NCI-H510A treated with DMSO at 0.1 percent for 48 hours (cell line): ENCODE measurements around the gene RBM33.

Experiments used
- DNase-seq: peaks from one replicate; lab custom pipeline; 2025; lab: John Stamatoyannopoulos, UW

The RBM33 gene

DNA sequence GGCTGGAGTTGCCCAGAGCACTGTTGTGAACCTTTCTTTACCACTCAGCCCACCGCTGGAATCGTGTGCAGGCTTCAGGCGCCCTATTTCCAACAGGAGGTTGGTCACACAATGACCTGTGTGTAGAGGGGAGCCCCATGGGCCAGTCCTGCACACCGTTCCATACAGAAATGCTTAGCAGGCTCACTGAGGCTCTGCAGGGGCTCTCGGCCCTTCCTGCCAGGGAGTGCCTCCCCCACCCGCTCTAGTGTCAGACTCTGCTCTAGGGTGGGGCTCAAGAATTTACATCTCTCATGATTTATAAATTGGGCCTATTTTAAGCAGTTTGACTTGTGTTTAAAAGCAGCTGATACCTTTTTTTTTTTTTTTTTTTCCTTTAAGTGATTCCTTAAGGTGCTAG is 125.8 kb downstream of the RBM33 start:
- DNase-seq, result no peak

DNA sequence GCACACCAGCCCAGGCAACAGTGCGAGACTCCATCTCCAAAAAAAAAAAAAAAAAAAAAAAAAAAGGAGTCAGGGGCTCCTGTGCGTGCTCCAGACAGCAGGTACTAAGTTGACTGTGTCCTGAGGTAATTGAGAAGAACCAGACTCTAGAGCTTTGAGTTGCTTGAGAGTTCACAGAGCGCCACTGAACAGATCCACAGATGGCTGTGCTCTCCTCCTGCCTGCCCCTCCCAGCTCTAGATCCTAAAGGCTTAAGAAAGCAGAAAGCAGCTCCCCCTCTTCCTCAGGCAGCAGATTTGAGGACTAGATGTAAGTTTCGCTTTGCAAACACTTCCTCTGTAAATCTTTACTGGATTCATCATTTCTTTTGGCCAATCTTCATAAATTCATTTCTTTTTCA is 129.1 kb downstream of the RBM33 start:
- no peak for DNase-seq

DNA sequence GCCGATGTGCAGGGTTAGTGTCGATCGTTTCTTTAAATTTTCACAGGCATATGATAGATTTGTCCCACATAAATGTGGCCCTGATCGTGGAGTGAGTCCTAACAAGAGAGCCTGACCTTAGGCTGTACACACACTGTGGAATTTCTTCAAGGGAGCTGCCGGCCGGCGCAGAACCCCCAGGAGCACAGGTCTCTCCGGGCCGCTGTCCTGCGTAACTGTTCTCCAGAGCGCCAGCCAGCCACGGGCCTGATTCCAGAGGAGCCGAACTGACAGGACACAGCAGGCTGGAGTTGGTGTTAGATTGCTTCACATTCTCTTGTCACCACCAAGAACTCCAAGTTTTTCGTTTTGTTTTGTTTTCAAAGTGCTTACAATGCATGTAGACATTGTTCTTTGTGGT is 130.5 kb downstream of the RBM33 start:
- no peak for DNase-seq

DNA sequence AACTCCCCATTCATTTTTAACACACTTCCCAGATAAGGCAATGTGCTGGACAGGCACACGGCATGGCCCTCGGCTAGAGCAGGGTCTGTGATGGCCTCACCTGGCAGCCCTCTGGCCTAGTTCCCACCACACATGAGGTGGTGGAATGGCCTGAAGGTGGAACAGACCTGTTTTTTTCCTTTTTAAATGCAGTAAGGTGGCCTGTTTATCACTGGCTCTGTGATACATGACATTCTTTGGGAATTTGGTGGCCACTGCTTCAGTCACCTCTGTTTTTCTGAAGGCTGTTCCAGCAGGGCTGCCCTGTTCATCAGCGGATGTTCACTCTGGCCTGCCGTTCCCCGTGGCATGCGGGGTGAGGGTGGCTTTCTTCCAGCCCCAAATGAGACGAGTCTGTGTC is 131.2 kb downstream of the RBM33 start:
- no peak for DNase-seq

DNA sequence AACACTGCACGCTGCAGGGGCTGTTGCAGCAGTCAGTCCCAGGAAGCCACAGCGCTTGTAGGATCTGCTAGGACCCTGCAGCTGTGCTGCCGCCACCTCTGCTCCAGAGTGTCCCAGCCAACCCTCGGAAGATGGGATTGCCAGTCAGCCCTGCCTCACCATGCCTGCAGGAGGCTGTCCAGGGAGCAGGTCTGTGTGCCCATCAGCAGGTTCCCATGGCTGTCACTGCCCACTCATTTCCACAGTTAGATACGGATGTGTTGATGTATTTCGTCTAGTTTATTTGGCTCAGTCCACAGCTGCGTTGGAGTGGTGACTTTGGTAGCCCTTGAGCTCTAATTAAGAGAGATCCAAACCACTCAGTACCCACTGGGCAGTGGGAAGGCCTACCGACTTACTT is 132.1 kb downstream of the RBM33 start:
- no peak for DNase-seq

DNA sequence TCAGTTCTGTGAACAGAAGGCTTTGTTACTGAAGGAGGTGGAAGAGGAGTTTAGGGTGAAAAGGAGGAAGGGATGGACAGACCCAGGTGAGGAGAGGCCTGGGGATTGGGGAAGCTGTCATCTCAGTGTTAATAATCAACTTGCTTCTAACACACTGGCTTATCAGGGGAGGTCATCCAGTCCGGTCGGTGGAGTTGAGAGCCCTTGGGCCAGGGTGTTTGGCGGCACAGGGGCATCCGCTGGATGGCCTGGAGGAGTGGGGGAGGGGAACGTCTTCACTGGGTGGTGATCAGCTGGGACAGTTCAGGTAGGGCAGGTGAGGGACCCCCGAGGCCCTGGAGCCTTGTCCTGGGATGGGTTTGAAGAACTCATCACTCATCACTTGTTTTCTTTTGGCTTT is 133.9 kb downstream of the RBM33 start:
- DNase-seq, result no peak

DNA sequence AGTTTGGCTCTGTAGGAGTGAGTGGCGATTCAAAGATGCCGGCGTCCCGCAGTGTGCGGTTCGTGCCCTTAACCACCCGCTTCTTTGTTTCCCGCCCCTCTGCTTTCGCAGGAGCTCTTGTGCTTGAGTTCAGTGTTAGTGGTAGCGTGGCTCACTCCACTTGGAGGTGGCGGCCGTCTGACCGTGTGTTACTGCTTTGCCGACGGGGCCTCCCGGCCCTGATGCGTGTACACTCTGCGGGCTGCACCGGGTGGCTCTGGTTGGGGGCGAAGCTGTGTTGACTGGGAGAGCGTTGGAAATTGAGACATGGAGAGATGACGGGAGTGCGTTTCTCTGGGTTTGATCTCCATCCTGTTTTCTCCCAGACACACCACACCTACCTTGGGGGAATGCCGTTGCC is 136.4 kb downstream of the RBM33 start:
- no peak for DNase-seq

DNA sequence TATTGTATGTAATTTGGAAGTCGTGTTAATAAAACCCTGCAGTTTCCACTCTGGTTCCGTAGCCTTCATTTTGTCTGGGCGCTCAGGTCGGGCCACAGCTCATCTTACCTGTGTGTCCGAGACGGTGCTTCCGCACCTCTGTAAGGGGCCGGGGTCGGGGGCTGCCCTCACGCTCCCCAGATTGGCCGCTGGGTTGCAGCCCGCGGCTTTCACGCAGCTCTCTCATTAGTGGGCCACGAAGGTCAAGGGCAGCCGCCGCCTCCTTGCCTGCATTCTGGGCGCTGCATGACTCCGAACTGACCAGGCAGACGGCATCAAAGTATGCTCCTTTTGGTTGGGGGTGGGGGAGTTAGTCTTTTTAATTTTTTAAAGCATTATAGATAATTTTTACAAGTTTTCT is 137.0 kb downstream of the RBM33 start:
- DNase-seq, result no peak

DNA sequence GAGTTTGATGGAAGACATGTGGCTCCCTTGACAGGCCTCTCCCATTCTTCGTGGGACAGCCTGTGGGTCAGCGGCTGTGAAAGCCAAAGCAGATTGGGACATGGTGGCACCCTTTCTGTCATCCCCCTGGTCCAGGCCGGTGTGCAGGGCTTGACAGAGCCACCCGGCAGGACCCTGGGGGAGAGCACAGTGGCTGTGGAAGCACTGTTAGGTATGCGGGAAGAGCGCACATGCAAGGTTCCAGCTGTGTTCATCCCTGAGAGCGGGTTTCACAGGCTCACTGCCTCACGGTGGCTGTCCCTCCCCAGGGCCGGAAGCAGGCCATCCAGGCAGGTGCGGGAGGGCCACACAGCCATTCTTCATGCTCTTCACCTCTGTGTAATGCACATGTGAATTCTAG is 138.0 kb downstream of the RBM33 start:
- no peak for DNase-seq

DNA sequence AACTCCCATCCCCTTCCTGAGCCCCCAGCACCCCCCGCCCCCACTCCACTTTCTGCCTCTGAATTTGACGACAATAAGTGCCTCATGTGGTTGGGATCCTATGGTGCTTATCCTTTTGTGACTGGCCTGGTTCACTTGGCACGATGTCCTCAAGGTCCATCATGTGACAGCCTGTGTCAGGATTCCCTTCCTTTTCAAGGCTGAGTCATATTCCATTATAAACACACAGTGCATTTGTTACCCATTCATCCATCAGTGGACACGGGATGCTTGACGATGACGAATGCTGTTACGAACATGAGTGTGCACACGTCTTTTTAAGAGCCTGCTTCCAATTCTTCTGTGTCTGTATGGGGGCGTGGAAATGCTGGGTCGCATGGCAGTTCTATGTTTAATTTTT is 141.1 kb downstream of the RBM33 start:
- DNase-seq, result no peak

DNA sequence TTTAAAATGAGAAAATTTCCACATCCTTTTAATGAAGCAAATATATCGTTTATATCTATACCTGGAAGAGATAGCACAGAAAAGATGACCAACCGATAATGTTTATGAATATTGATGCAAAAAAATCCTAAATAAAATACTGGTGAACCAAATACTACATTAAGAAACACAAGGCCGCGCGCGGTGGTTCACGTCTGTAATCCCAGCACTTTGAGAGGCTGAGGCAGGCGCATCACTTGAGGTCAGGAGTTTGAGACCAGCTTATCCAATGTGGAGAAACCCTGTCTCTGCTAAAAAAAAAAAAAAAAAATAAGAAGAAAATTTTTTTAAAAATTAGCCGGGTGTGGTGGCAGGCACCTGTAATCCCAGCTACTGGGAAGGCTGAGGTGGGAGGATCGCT is 142.0 kb downstream of the RBM33 start:
- no peak for DNase-seq

DNA sequence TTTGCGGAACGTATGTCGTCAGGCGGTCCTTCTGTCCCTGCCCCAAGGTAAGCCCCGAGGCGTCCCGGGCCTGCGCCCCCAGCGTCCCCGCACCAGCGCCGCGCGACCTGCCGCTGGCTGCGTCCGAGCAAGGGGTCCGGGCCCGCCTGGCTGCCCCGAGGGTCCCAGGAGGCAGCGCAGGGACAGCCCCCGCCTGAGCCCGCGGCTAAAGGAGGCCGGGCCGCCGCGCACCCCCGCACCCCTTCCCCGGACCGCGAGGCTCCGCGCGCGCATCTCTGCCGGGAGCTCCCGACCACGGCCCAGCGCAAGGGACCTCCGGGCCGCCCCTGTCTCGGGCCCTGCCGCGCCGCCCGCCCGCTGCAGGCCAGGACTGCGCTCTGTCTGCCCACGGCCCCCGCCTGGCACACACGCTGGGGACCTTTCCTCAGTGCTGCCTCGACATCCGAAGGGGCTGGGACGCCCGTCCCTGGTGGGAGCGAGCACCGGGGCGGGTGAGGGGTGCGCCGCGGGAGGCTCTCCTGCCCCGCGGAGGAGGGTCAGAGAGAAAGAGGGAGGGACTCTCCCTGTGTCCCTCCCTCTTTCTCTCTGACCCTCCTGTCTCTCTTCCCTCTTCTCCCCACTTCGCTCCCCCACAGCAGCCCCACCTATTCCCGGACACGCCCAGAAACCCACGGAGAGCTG is 142.8 kb downstream of the RBM33 start:
- DNase-seq, result no peak

DNA sequence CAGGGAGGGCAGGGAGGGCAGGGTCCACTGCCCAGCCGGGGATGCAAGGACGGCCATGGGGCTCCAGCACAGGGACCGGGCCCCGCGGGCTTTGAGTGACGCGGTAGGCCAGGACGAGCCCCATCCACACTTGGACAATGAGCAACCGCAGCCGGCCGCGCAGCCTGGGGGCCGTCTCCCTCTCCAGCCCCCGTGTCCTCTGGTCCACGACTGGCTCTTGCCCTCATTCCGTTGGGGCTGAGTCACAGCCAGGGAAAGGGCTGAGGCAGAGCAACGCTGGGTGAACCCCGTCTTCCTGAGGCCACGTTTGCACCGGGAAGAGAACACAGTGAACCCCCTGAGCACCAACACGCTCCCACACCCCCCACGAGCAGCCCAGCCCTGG is 144.1 kb downstream of the RBM33 start:
- DNase-seq, result no peak

DNA sequence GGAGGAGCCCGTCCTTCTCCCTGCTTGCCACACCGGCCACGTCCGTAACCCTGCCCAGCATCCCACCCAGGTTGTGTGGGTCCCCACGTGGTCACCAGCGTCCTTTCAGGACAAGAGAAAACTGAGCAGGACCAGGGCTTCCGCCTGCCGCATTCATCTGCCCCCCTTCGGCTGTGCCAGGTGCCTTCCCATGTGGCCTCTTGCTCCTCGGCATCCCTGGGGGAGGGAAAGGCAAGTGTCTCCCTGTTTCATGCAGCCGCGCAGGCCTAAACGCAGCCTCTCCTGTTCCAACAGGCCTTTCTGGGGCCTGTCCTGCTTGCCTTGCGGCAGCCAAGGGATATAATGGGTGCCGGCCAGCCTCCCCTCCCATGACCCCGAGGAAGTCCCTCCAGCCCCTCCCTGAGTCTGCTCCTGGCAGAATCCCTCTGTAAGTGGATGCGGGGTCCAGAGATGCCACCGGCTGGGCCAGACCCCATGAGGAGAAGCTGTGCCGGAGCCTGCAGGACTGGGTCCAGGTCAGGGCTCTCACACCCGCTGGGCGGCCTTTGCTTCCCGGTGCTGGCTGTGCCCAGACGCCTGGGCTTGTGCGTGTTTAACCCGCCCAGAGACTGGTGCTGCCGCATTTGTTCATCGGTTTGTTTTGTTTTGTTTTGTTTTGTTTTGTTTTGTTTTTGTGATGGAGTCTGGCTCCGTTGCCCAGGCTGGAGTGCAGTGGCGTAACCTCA is 144.7 kb downstream of the RBM33 start:
- DNase-seq, result no peak

DNA sequence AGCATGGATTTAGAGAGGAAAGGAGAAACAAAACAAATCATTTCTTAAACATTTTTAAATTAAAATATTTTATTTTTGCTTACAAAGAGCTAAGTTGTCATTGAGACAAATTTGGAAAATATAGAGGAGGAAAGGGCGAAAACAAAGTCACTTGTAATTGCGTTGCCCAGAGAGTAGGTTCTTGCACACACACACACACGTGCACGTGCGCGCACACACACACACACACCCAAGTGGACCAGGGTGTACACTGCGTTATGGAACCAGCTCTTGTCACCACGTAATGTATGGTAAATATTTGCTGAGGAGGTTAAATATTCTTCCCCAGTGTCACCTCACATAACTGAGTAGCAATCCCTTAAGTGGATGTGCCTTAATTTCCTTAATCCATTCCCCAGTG is 146.2 kb downstream of the RBM33 start:
- DNase-seq, result no peak

DNA sequence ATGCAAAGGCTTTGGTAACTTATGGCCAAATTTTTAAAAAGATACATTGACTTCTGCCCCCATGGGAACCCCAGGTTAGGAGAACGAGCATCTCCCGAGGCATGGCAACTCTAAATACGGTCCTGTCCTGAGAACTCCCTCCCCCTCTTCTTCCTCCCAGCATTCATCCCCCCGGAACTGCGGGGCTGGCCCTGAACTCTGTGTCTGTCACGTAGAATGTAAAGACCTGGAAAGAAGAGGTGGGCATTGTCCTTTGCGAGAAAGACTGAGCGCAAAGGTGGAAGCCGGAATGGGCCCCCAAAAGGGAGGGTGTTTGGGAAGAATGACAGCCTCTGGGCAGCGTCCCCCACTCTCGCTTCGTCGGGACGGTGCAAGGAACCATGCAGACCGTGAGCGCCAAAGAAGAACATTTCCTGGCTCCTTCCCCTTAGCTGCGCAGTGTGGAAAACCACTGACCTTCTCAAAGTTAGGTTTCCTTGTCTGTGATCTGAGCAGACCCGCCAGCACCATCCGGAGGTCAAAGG is 146.8 kb downstream of the RBM33 start:
- DNase-seq, result no peak

DNA sequence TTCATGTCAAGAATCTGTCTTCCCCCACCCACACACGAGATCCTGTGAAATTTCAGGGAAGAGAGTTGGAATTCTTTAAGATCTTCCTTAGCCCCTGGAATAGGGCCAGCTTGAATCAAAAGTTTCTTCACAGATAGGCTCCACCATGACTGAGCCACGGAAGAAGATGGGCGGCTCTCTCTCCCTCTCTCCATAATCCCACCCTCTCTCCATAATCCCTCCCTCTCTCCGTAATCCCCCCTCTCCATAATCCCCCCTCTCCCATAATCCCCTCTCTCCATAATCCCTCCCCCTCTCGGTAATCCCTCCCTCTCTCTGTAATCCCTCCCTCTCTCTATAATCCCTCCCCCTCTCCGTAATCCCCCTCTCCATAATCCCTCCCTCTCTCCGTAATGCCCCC is 147.4 kb downstream of the RBM33 start:
- DNase-seq, result no peak

DNA sequence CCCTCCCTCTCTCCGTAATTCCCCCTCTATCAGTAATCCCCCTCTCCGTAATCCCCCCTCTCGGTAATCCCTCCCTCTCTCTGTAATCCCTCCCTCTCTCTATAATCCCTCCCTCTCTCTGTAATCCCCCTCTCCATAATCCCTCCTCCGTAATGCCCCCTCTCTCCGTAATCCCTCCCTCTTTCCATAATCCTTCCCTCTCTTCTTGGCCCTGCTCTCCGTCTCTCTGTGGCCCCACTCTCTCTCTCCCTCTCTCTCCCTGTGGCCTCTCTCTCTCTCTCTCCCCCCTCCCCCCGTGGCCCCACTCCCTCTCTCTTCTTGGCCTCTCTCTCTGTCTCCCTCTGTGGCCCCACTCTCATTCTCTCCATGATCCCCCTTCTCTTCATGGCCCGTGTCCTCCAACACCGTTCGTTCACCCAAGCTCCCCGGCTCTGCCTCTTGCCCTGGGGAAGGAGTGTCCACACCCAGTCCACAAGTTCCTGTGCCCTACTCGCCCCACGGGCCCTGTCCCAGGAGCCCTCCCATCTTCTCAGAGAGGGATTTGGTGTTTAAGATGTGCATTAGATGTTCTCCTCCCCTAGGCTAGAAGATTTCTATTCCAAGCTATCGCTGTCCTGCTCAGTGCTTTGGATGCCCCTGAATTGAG is 148.0 kb downstream of the RBM33 start:
- no peak for DNase-seq

DNA sequence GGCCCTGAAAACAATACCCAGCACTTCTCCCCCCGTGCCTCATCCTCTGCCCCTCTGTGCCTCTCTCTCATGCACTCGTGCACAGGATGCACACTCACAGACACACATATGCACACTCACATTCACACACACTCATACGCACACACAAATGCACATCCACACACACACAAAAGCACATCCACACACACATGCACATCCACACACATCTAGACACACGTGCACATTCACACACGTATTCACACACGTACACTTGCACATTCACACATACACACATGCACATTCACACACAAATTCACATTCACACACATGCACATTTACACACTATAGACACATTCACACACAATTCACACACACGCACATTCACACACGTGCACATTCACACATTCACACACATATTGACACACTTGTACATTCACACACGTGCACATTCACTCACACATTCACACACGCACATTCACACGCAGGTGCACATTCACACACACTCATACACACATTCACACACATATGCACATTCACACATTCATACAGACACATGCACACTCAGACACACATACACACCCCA is 148.6 kb downstream of the RBM33 start:
- no peak for DNase-seq

DNA sequence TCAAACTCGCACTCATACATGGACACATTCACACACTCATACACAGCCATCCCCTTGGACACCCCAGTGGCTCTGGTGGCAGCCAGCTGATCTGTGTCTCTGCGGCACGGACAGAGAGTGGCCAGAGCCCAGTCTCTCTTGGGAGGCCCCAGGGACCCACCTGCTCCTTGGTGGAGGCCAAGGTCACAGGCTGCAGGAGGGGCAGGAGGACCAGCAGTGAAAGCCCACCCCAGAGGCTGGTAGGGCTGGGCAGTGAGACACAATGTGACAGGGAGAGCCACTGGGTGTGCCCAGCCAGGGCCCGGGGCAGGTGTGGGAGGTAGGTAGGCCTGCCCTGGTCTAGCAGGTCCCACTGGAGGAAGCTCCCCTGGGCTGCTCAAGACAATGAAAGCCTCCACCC is 149.3 kb downstream of the RBM33 start:
- no peak for DNase-seq

DNA sequence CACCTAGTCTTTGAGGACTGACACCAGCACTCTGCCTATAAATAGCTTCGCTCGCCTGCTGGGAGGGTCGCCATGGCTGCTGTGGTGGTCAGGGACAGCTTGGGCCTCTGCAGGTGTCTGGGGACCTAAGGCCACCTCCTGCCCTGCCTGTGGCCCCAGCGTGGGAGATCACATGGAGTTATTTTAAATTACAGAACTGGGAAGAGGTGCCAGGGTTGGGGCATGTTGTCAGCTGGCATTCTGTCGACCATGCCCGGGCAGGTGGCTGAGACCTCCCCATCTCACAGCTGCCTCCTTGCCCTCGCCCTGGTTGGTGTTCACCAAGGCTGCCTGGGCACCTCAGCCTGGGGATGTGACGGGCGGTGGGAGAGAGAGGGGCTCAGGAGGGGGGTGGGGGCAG is 149.7 kb downstream of the RBM33 start:
- DNase-seq, result no peak

DNA sequence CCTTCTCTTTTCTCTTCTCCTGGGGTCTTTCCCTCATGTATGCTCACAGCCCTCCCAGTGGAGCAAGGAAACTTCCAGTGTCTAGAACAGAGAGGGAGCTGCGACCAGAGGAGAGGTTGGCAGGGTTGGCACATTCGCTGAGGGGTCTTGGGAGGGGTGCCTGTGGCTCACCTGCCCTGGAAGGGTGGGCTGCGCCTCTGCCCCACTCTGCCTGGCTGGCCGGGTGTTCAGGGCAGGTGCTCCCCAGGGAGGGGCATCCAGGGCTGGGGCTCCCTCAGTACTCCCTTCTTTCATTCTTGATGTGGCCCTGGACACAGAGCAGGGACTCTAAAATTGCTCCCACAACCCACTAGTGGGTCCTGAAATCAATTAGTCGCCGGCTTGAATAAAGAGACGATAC is 150.9 kb downstream of the RBM33 start:
- no peak for DNase-seq

DNA sequence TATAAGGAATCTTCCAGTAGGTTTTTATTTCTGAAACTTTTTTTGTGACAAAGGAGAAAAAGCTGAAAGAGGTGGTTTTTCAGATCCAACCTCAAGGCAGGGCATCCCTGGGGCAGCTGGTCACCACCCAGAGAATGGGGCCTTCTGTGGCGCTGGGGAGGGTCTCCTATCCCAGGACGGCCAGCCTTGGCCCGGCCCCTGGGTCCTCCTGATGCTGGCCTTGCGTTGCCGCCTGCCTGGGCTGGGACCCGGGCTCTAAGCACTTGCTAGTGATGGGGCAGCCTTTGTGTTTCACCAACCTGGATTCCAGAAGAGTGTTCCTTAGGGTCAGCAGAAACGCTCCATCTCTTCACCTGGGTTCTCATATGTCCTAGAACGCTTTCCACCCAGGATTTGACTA is 151.5 kb downstream of the RBM33 start:
- DNase-seq, result no peak
